K562 (cell line): ENCODE results near the gene DLST.

ENCODE experiments used
- ADNP ChIP-seq: fragments of 200-800 bp; sonication (Bioruptor generic); IDR thresholded peaks from 2 replicates; pipeline ENCODE4 v1.6.1; 2016; ENCODE audit warnings: missing genetic modification characterization, missing compliant biosample characterization
- ETV6 ChIP-seq, 3 experiments: fragments of 150-350 bp in 1 of 3; sonication (generic) in 1 of 3; formaldehyde crosslinking in 1 of 3; IDR thresholded peaks; 2 replicates each; pipeline versions ENCODE4 v1.6.1 to v1.8.0; 2014 to 2022; ENCODE audit warnings: borderline replicate concordance in 2 of 3, low read depth in 2 of 3, antibody characterized with exemption in 1 of 3, low read length in 1 of 3, mild to moderate bottlenecking in 1 of 3, missing genetic modification reagents in 1 of 3
- GABPB1 ChIP-seq: sonication (generic); formaldehyde crosslinking; IDR thresholded peaks from 2 replicates; pipeline ENCODE4 v1.8.0; 2022; ENCODE audit warnings: mild to moderate bottlenecking, missing genetic modification reagents
- JUNB ChIP-seq: fragments of 450-650 bp; formaldehyde crosslinking; conservative IDR thresholded peaks from 2 replicates; pipeline ENCODE4 v1.4.0; 2020; ENCODE audit warnings: mild to moderate bottlenecking
- MAX ChIP-seq: sonication (generic); formaldehyde crosslinking; IDR thresholded peaks from 2 replicates; pipeline ENCODE4 v1.9.0; 2022; ENCODE audit warnings: mild to moderate bottlenecking, missing genetic modification reagents
- NFIC ChIP-seq: fragments of 450-650 bp; IDR thresholded peaks from 2 replicates; pipeline ENCODE4 v1.6.1; 2017; ENCODE audit warnings: mild to moderate bottlenecking, inconsistent platforms
- RBM39 ChIP-seq: fragments of 200-400 bp; formaldehyde crosslinking; optimal IDR thresholded peaks from 2 replicates; pipeline ENCODE3; 2018; ENCODE audit warnings: low read depth, low read length
- RUNX1 ChIP-seq: sonication (generic); IDR thresholded peaks from 2 replicates; pipeline ENCODE4 v1.6.1; 2016; ENCODE audit warnings: antibody characterized with exemption, low read depth
- ZNF561 ChIP-seq: fragments of 450-650 bp; formaldehyde crosslinking; conservative IDR thresholded peaks from 2 replicates; pipeline ENCODE4 v1.4.0; 2020; ENCODE audit warnings: mild to moderate bottlenecking, moderate library complexity
- TF ChIP-seq, protein P1 (sequence below), 2 experiments: fragments of 450-650 bp in 1 of 2; IDR thresholded peaks; 2 replicates each; pipeline ENCODE4 v1.6.1; 2011 to 2017; ENCODE audit warnings: low read depth in 2 of 2, antibody characterized with exemption in 1 of 2, borderline replicate concordance in 1 of 2, low read length in 1 of 2, mild to moderate bottlenecking in 1 of 2, mixed read lengths in 1 of 2; ENCODE audit not compliant: control insufficient read depth in 1 of 2
- TF ChIP-seq, protein P2 (sequence below), 3 experiments: IDR thresholded peaks in 2 of 3; conservative IDR thresholded peaks in 1 of 3; 2 replicates each; pipeline ENCODE4 v1.5.1; 2011 to 2012; ENCODE audit warnings: low read length in 3 of 3, mild to moderate bottlenecking in 3 of 3, control low read depth in 2 of 3, improper control_type of control experiment in 1 of 3, inconsistent platforms in 1 of 3, low read depth in 1 of 3, mixed read lengths in 1 of 3, moderate library complexity in 1 of 3; ENCODE audit not compliant: insufficient read depth in 2 of 3
- TF ChIP-seq, protein P3 (sequence below), 2 experiments: fragments of 450-650 bp; IDR thresholded peaks; 2 replicates each; pipeline ENCODE4 v1.6.1; 2016
- TF ChIP-seq, protein P4 (sequence below): fragments of 450-650 bp; formaldehyde crosslinking; IDR thresholded peaks from 2 replicates; pipeline ENCODE4 v1.4.0; 2020; ENCODE audit warnings: mild to moderate bottlenecking, moderate library complexity

DNA sequence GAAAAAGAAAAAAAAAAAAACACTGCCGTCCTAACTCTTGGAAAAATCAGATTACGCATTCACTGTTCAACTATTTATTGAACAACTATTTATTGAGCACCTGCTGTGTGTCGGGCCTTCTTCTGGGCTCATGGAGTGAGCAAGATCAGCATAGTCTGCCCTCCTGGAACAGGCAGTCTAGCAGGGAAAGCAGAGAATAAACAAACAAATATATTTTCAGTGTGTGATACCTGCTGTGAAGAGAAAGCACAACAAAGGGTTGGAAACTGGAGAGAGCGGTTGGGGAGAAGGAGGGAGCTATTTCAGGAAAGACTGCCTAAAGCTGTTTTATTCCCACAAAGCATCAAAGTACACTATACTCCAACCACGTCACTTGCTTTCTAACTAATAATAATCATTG lies 16.6 kb upstream of the DLST start:
- TF ChIP-seq RBM39 (no peak), ZNF561 (CRISPR knock-in tag) (no peak), MAX (CRISPR knock-in tag) (no peak), ADNP (tag) (no peak), JUNB (CRISPR knock-in tag) (no peak), NFIC (no peak), RUNX1 (no peak), GABPB1 (CRISPR knock-in tag) (no peak), ETV6 (IDR thresholded peaks at IDR 0.05; ENCODE audit: borderline replicate concordance in 1 of 2, low read depth in 2 of 2, low read length in 1 of 2) (no peak), ETV6 (CRISPR knock-in tag; IDR thresholded peaks at IDR 0.05; ENCODE audit: borderline replicate concordance) (no peak)
- TF ChIP-seq, protein P1, sequence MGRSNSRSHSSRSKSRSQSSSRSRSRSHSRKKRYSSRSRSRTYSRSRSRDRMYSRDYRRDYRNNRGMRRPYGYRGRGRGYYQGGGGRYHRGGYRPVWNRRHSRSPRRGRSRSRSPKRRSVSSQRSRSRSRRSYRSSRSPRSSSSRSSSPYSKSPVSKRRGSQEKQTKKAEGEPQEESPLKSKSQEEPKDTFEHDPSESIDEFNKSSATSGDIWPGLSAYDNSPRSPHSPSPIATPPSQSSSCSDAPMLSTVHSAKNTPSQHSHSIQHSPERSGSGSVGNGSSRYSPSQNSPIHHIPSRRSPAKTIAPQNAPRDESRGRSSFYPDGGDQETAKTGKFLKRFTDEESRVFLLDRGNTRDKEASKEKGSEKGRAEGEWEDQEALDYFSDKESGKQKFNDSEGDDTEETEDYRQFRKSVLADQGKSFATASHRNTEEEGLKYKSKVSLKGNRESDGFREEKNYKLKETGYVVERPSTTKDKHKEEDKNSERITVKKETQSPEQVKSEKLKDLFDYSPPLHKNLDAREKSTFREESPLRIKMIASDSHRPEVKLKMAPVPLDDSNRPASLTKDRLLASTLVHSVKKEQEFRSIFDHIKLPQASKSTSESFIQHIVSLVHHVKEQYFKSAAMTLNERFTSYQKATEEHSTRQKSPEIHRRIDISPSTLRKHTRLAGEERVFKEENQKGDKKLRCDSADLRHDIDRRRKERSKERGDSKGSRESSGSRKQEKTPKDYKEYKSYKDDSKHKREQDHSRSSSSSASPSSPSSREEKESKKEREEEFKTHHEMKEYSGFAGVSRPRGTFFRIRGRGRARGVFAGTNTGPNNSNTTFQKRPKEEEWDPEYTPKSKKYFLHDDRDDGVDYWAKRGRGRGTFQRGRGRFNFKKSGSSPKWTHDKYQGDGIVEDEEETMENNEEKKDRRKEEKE (IDR thresholded peaks at IDR 0.05; ENCODE audit: borderline replicate concordance in 1 of 2, control insufficient read depth in 1 of 2, low read depth in 2 of 2, low read length in 1 of 2) = no peak
- TF ChIP-seq, protein P2, sequence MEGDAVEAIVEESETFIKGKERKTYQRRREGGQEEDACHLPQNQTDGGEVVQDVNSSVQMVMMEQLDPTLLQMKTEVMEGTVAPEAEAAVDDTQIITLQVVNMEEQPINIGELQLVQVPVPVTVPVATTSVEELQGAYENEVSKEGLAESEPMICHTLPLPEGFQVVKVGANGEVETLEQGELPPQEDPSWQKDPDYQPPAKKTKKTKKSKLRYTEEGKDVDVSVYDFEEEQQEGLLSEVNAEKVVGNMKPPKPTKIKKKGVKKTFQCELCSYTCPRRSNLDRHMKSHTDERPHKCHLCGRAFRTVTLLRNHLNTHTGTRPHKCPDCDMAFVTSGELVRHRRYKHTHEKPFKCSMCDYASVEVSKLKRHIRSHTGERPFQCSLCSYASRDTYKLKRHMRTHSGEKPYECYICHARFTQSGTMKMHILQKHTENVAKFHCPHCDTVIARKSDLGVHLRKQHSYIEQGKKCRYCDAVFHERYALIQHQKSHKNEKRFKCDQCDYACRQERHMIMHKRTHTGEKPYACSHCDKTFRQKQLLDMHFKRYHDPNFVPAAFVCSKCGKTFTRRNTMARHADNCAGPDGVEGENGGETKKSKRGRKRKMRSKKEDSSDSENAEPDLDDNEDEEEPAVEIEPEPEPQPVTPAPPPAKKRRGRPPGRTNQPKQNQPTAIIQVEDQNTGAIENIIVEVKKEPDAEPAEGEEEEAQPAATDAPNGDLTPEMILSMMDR (IDR thresholded peaks at IDR 0.05 in 2 of 3, conservative IDR thresholded peaks at IDR 0.05 in 1 of 3; ENCODE audit: insufficient read depth in 2 of 3, low read depth in 1 of 3, low read length in 3 of 3) = no peak
- TF ChIP-seq, protein P3, sequence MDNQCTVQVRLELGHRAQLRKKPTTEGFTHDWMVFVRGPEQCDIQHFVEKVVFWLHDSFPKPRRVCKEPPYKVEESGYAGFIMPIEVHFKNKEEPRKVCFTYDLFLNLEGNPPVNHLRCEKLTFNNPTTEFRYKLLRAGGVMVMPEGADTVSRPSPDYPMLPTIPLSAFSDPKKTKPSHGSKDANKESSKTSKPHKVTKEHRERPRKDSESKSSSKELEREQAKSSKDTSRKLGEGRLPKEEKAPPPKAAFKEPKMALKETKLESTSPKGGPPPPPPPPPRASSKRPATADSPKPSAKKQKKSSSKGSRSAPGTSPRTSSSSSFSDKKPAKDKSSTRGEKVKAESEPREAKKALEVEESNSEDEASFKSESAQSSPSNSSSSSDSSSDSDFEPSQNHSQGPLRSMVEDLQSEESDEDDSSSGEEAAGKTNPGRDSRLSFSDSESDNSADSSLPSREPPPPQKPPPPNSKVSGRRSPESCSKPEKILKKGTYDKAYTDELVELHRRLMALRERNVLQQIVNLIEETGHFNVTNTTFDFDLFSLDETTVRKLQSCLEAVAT (IDR thresholded peaks at IDR 0.05) = no peak
- TF ChIP-seq, protein P4, sequence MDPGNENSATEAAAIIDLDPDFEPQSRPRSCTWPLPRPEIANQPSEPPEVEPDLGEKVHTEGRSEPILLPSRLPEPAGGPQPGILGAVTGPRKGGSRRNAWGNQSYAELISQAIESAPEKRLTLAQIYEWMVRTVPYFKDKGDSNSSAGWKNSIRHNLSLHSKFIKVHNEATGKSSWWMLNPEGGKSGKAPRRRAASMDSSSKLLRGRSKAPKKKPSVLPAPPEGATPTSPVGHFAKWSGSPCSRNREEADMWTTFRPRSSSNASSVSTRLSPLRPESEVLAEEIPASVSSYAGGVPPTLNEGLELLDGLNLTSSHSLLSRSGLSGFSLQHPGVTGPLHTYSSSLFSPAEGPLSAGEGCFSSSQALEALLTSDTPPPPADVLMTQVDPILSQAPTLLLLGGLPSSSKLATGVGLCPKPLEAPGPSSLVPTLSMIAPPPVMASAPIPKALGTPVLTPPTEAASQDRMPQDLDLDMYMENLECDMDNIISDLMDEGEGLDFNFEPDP (CRISPR knock-in tag) = no peak
